Adrenal gland (tissue), 12 donors: ENCODE results near the gene USF1. TPM values are rescaled to one million over a fixed set of nuclear protein-coding genes. Genes with fewer than 3 reads are reported as not detected.
"Not testable (repeated sequence)": the region's sequence is repeated elsewhere in the genome, so short reads cannot be mapped to it uniquely, and the experiment has no call there.

ENCODE experiments used
- DNase-seq, 7 donors: peaks; one replicate each; pipeline ENCODE4 v3.0.0-alpha.2; 2019 to 2020
- H3K27ac ChIP-seq, 5 donors: fragments of 200-600 bp; sonication (generic) in 4 of 5; 1 replicate in 3 of 5; 2 replicates in 2 of 5; pipeline versions ENCODE4 v1.5.1 to v1.8.0; 2016 to 2020; ENCODE audit warnings: mild to moderate bottlenecking in 1 of 5
- H3K27me3 ChIP-seq: fragments of 200-600 bp; 2 replicates; pipeline ENCODE4 v1.8.0; 2021
- H3K36me3 ChIP-seq, 2 donors: fragments of 200-600 bp; replicated peaks in 1 of 2; 1 replicate in 1 of 2; 2 replicates in 1 of 2; pipeline versions ENCODE4 v1.5.1 to v1.8.0; 2018 to 2022
- H3K4me1 ChIP-seq, 2 donors: fragments of 200-600 bp; replicated peaks in 1 of 2; 1 replicate in 1 of 2; 2 replicates in 1 of 2; pipeline versions ENCODE4 v1.5.1 to v1.8.0; 2018 to 2021
- H3K4me3 ChIP-seq, 4 donors: fragments of 200-600 bp; sonication (generic) in 3 of 4; one replicate each; pipeline ENCODE4 v1.5.1; 2016 to 2018
- H3K9me3 ChIP-seq, 3 donors: fragments of 200-600 bp; sonication (generic) in 1 of 3; replicated peaks in 1 of 3; 1 replicate in 2 of 3; 2 replicates in 1 of 3; pipeline versions ENCODE4 v1.5.1 to v1.8.0; 2016 to 2021
- POLR2A ChIP-seq, 2 donors: fragments of 450-650 bp; IDR thresholded peaks; one replicate each; pipeline ENCODE4 v1.6.1; 2017; ENCODE audit warnings: antibody characterized with exemption in 2 of 2, mild to moderate bottlenecking in 2 of 2, moderate library complexity in 1 of 2
- WGBS, 4 donors: extraction: QIAGEN DNeasy Blood & Tissue Kit in 2 of 4; methylation state at CpG; one replicate each; pipeline versions ENCODE4 v1.1.5 to v1.1.7; 2013 to 2017; 5-methylcytosine and 5-hydroxymethylcytosine counted together
- intact Hi-C, 2 donors: fragments of 100-400 bp; cut with DNase I; formaldehyde crosslinking; loops; one replicate each; pipeline versions ENCODE4 v1.14.1 to v1.15.0; 2022 to 2023
- polyA plus RNA-seq, 3 donors: library from polyadenylated mRNA; stranded (reverse); fragments of 200-250 nt in 2 of 3; fragments of 350-450 nt in 1 of 3; fragmentation: Illumina TruSeq in 1 of 3; extraction: RNeasy Lipid Tissue Mini Kit (QIAGEN cat#74804) in 1 of 3; gene quantifications; one replicate each; pipeline ENCODE4 v1.2.3, GENCODE V29; 2013 to 2014
- small RNA-seq, 2 donors: library from RNA; depleted of rRNA; stranded (forward); fragments of <200 nt; gene quantifications; one replicate each; pipeline ENCODE3, GENCODE V24; 2016
- total RNA-seq, 9 donors: library from RNA; depleted of rRNA in 4 of 9; stranded (reverse); fragments of >200 nt in 4 of 9; fragments of 120-200 nt in 1 of 9; fragmentation: NEBNext Ultra II Directional in 1 of 9; extraction: Animal tissue kit (Norgen Biotek cat#: 25700) in 1 of 9; gene quantifications; one replicate each; pipeline versions ENCODE4 v1.1.0 to v1.2.4, GENCODE V29; 2013 to 2023
- TF ChIP-seq, protein P1 (sequence below), 6 experiments: fragments of 450-650 bp in 4 of 6; fragments of 200-600 bp in 2 of 6; sonication (generic) in 1 of 6; IDR thresholded peaks; 1 replicate in 5 of 6; 2 replicates in 1 of 6; pipeline versions ENCODE4 v1.5.1 to v1.8.0; 2016 to 2021; ENCODE audit warnings: antibody characterized with exemption in 6 of 6, mild to moderate bottlenecking in 2 of 6, moderate library complexity in 1 of 6
- donor health status: healthy with polysubstance abuse.
- donor health status: Bipolar disorder and iron deficiency.
- donor health status: DM: yes; HTN: yes; CAD: no.
- donor health status: DM: no; HTN: no; CAD: no.
- donor health status: DM: no; HTN: no; CAD: no.
- donor health status: DM: yes; HTN: yes; CAD: no.

Gene USF1
- total and polyA plus RNA-seq, 12 donors = 41.3 to 153 (median 63.7) TPM

DNA sequence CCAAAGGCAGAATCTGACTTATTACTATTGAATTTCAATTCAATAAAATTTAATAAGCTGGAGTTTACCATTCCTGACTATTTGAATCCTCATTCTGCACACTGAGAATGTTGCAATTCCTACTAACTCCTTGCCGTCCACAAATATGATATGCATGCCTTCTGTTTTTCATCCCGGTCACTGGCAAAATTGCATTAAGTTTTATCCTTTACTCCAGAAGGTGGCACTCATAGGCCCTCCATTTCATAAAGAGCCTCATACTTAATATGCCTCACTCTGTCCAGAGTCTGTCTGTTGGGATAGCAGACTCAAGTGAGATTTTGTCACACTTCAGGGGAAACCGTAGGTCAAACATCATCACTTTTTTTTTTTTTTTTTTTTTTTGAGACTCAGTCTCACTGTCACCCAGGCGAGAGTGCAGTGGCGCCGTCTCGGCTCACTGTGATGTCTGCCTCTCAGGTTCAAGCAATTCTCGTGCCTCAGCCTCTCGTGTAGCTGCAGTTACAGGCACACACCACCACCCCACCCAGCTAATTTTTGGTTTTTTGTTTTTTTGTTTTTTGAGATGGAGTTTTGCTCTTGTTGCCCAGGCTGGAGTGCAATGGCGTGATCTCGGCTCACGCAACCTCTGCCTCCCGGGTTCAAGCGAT lies 52.1 kb downstream of the USF1 start:
- peaks cover 0 to 7% of the 10 kb centered on the region in 2 donors for H3K4me1 ChIP-seq
- DNase-seq = peak in 3 of 7 donors; percentile 27 to 38 (median 37)
- H3K9me3 ChIP-seq = no peaks in the 10 kb centered on the region
- H3K27ac ChIP-seq = no peak overlapping the region
- H3K4me3 ChIP-seq = no peak overlapping the region
- TF ChIP-seq, protein P1, sequence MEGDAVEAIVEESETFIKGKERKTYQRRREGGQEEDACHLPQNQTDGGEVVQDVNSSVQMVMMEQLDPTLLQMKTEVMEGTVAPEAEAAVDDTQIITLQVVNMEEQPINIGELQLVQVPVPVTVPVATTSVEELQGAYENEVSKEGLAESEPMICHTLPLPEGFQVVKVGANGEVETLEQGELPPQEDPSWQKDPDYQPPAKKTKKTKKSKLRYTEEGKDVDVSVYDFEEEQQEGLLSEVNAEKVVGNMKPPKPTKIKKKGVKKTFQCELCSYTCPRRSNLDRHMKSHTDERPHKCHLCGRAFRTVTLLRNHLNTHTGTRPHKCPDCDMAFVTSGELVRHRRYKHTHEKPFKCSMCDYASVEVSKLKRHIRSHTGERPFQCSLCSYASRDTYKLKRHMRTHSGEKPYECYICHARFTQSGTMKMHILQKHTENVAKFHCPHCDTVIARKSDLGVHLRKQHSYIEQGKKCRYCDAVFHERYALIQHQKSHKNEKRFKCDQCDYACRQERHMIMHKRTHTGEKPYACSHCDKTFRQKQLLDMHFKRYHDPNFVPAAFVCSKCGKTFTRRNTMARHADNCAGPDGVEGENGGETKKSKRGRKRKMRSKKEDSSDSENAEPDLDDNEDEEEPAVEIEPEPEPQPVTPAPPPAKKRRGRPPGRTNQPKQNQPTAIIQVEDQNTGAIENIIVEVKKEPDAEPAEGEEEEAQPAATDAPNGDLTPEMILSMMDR (IDR thresholded peaks at IDR 0.05) = peak in 5 of 6 experiments; percentile 35 to 61 (median 48)
- TF ChIP-seq POLR2A (IDR thresholded peaks at IDR 0.05) = no peak
- intact Hi-C loops = loop anchor here (5.0 kb wide), 1 partner anchor 104 kb away; the partner anchor contains the start of gene KLHDC9 (in 2 of the 2)
- H3K27me3 ChIP-seq = no peaks in the 10 kb centered on the region
- WGBS, 4 donors = 71 to 75% (median 73%) methylated on average over 14 of the region's 14 CpGs
- H3K36me3 ChIP-seq = peaks cover 0 to 3% of the 10 kb centered on the region in 2 donors

DNA sequence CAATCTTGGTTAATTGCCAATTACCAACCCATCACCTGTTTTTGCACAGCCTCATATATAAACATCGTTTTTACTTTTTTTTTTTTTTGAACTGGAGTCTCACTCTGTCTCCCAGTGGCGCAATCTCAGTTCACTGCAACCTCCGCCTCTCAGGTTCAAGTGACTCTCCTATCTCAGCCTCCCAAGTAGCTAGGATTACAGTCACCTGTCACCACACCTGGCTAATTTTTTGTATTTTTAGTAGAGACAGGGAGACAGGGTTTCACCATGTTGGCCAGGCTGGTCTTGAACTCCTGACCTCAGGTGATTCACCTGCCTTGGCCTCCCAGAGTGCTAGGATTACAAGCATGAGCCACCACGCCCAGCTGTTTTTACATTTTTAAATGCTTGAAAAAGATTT lies 53.7 kb downstream of the USF1 start:
- H3K27me3 ChIP-seq, H3K4me1 ChIP-seq, H3K4me3 ChIP-seq, DNase-seq, H3K9me3 ChIP-seq, H3K27ac ChIP-seq, H3K36me3 ChIP-seq: not testable (repeated sequence)
- WGBS, 4 donors = 76 to 88% (median 83%) methylated on average over 4 of the region's 4 CpGs
- intact Hi-C loops = loop anchor here (5.0 kb wide), 1 partner anchor 105 kb away; the partner anchor contains the start of gene KLHDC9 (in 2 of the 2)

Small RNA genes lying within 50 kb of the gene (small RNA-seq; reads per million reads assigned to genes)
- 0 reads per million in 2 donors for gene AL591806.2

Other genes starting within 250 kb of the USF1 start
- gene LY9, start 249.8 kb downstream of the USF1 start, total RNA-seq = 1 to 10 TPM in 1 of 9 donors, under 1 TPM in 6, not detected in 2; 0.14 to 1.0 (median 0.25) TPM
- 1 to 10 TPM in 1 of 3 donors, under 1 TPM in 2; 0.27 to 1.3 (median 0.42) TPM for gene LY9, start 249.8 kb downstream of the USF1 start, polyA plus RNA-seq
- 1 to 10 TPM in 1 of 9 donors, under 1 TPM in 7, not detected in 1; 0.15 to 1.4 (median 0.32) TPM for gene CD244, start 183.1 kb downstream of the USF1 start, total RNA-seq
- under 1 TPM; 0.17 to 0.88 (median 0.22) TPM for gene CD244, start 183.1 kb downstream of the USF1 start, polyA plus RNA-seq
- gene ITLN1, start 160.8 kb downstream of the USF1 start, total RNA-seq = 1 to 10 TPM in 1 of 9 donors, under 1 TPM in 2, not detected in 6; 0.41 to 2.9 (median 0.52) TPM
- 1 to 10 TPM in 2 of 3 donors, not detected in 1; 2.4 to 4.1 TPM for gene ITLN1, start 160.8 kb downstream of the USF1 start, polyA plus RNA-seq
- 1 to 10 TPM in 2 of 9 donors, not detected in 7; 1.1 to 3.1 TPM for gene ITLN2, start 91.2 kb downstream of the USF1 start, total RNA-seq
- under 1 TPM in 1 of 3 donors, not detected in 2; 0.32 TPM for gene ITLN2, start 91.2 kb downstream of the USF1 start, polyA plus RNA-seq
- gene F11R, start 24.8 kb downstream of the USF1 start, total RNA-seq = 10 to 100 TPM; 32.1 to 99.1 (median 60.6) TPM
- 10 to 100 TPM; 19.3 to 83.0 (median 22.9) TPM for gene F11R, start 24.8 kb downstream of the USF1 start, polyA plus RNA-seq
- gene TSTD1, start 7.0 kb downstream of the USF1 start, total RNA-seq = 100 to 1,000 TPM in 3 of 9 donors, 10 to 100 TPM in 6; 46.3 to 280 (median 86.7) TPM
- 100 to 1,000 TPM in 2 of 3 donors, 10 to 100 TPM in 1; 57.8 to 153 (median 109) TPM for gene TSTD1, start 7.0 kb downstream of the USF1 start, polyA plus RNA-seq
- gene ARHGAP30, start 23.9 kb upstream of the USF1 start, total RNA-seq = 10 to 100 TPM in 5 of 9 donors, 1 to 10 TPM in 3, under 1 TPM in 1; 0.89 to 15.7 (median 10.1) TPM
- gene ARHGAP30, start 23.9 kb upstream of the USF1 start, polyA plus RNA-seq = 10 to 100 TPM in 1 of 3 donors, 1 to 10 TPM in 2; 3.7 to 17.5 (median 4.5) TPM
- gene NECTIN4, start 43.6 kb upstream of the USF1 start, total RNA-seq = under 1 TPM in 1 of 9 donors, not detected in 8; 0.06 TPM
- gene NECTIN4, start 43.6 kb upstream of the USF1 start, polyA plus RNA-seq = under 1 TPM in 1 of 3 donors, not detected in 2; 0.10 TPM
- gene KLHDC9, start 52.4 kb upstream of the USF1 start, total RNA-seq = 10 to 100 TPM in 7 of 9 donors, 1 to 10 TPM in 2; 5.2 to 28.1 (median 19.4) TPM
- gene KLHDC9, start 52.4 kb upstream of the USF1 start, polyA plus RNA-seq = 10 to 100 TPM in 2 of 3 donors, 1 to 10 TPM in 1; 5.5 to 25.4 (median 24.4) TPM
- gene PFDN2, start 72.1 kb upstream of the USF1 start, total RNA-seq = 100 to 1,000 TPM in 1 of 9 donors, 10 to 100 TPM in 8; 33.6 to 103 (median 52.4) TPM
- 100 to 1,000 TPM in 2 of 3 donors, 10 to 100 TPM in 1; 85.9 to 452 (median 363) TPM for gene PFDN2, start 72.1 kb upstream of the USF1 start, polyA plus RNA-seq
- 100 to 1,000 TPM in 6 of 9 donors, 10 to 100 TPM in 3; 77.1 to 122 (median 106) TPM for gene NIT1, start 72.1 kb upstream of the USF1 start, total RNA-seq
- gene NIT1, start 72.1 kb upstream of the USF1 start, polyA plus RNA-seq = 100 to 1,000 TPM in 1 of 3 donors, 10 to 100 TPM in 2; 72.2 to 147 (median 88.6) TPM
- 10 to 100 TPM; 22.0 to 38.2 (median 31.5) TPM for gene DEDD, start 86.7 kb upstream of the USF1 start, total RNA-seq
- gene DEDD, start 86.7 kb upstream of the USF1 start, polyA plus RNA-seq = 10 to 100 TPM; 30.9 to 35.0 (median 33.1) TPM
- gene UFC1, start 108.0 kb upstream of the USF1 start, total RNA-seq = 100 to 1,000 TPM in 6 of 9 donors, 10 to 100 TPM in 3; 59.0 to 127 (median 106) TPM
- 100 to 1,000 TPM; 121 to 166 (median 126) TPM for gene UFC1, start 108.0 kb upstream of the USF1 start, polyA plus RNA-seq
- gene USP21, start 113.5 kb upstream of the USF1 start, total RNA-seq = 10 to 100 TPM; 12.0 to 44.0 (median 27.5) TPM
- gene USP21, start 113.5 kb upstream of the USF1 start, polyA plus RNA-seq = 10 to 100 TPM; 19.3 to 44.9 (median 41.5) TPM
- 10 to 100 TPM; 19.4 to 56.2 (median 36.1) TPM for gene PPOX, start 120.4 kb upstream of the USF1 start, total RNA-seq
- 100 to 1,000 TPM in 2 of 3 donors, 10 to 100 TPM in 1; 13.2 to 268 (median 150) TPM for gene PPOX, start 120.4 kb upstream of the USF1 start, polyA plus RNA-seq
- 10 to 100 TPM; 25.8 to 38.8 (median 30.0) TPM for gene B4GALT3, start 131.5 kb upstream of the USF1 start, total RNA-seq
- gene B4GALT3, start 131.5 kb upstream of the USF1 start, polyA plus RNA-seq = 10 to 100 TPM; 21.9 to 35.9 (median 26.6) TPM
- gene ADAMTS4, start 153.1 kb upstream of the USF1 start, total RNA-seq = 10 to 100 TPM in 6 of 9 donors, 1 to 10 TPM in 2, under 1 TPM in 1; 0.67 to 29.2 (median 10.3) TPM
- 10 to 100 TPM in 1 of 3 donors, 1 to 10 TPM in 2; 1.7 to 16.1 (median 9.3) TPM for gene ADAMTS4, start 153.1 kb upstream of the USF1 start, polyA plus RNA-seq
- gene NDUFS2, start 156.4 kb upstream of the USF1 start, total RNA-seq = 100 to 1,000 TPM; 133 to 305 (median 191) TPM
- 100 to 1,000 TPM in 1 of 3 donors, 10 to 100 TPM in 2; 78.3 to 175 (median 99.2) TPM for gene NDUFS2, start 156.4 kb upstream of the USF1 start, polyA plus RNA-seq
- 100 to 1,000 TPM in 4 of 9 donors, 10 to 100 TPM in 4, 1 to 10 TPM in 1; 5.5 to 239 (median 79.4) TPM for gene FCER1G, start 169.3 kb upstream of the USF1 start, total RNA-seq
- gene FCER1G, start 169.3 kb upstream of the USF1 start, polyA plus RNA-seq = 100 to 1,000 TPM; 127 to 232 (median 180) TPM
- 1 to 10 TPM in 2 of 9 donors, under 1 TPM in 2, not detected in 5; 0.55 to 2.0 (median 1.0) TPM for gene APOA2, start 177.7 kb upstream of the USF1 start, total RNA-seq
- gene APOA2, start 177.7 kb upstream of the USF1 start, polyA plus RNA-seq = 1 to 10 TPM in 1 of 3 donors, not detected in 2; 4.1 TPM
- gene TOMM40L, start 180.1 kb upstream of the USF1 start, total RNA-seq = 10 to 100 TPM in 6 of 9 donors, 1 to 10 TPM in 3; 7.0 to 18.4 (median 12.1) TPM
- gene TOMM40L, start 180.1 kb upstream of the USF1 start, polyA plus RNA-seq = 10 to 100 TPM in 2 of 3 donors, 1 to 10 TPM in 1; 7.2 to 13.2 (median 10.1) TPM
- under 1 TPM in 1 of 9 donors, not detected in 8; 0.50 TPM for gene NR1I3, start 192.2 kb upstream of the USF1 start, total RNA-seq
- gene NR1I3, start 192.2 kb upstream of the USF1 start, polyA plus RNA-seq = under 1 TPM in 1 of 3 donors, not detected in 2; 0.16 TPM
- gene PCP4L1, start 212.8 kb upstream of the USF1 start, total RNA-seq = under 1 TPM in 4 of 9 donors, not detected in 5; 0.11 to 0.39 (median 0.33) TPM
- under 1 TPM in 2 of 3 donors, not detected in 1; 0.13 to 0.27 TPM for gene PCP4L1, start 212.8 kb upstream of the USF1 start, polyA plus RNA-seq